ENCODE data around the gene UVRAG.

Gene UVRAG

DNA sequence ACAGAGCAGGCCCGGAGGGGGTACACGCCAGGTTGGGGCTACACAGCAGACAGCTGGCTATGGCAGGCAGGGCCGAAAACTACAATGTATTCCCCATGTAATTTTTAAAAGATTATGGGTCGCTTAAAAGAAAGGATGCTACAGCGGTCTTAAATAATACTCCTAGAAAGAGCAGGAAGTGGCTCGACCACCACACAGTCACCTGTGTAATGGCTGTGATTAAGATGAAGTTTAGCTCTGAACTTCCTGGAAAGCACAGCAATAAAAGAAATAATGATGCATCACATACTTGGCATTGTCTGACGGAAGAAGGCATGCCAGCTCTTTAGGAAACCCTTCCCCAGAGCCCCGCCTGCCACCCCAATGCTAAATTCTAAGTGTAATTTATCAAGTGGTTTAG, 358.7 kb downstream of the UVRAG start:
- no peak for DNase-seq

GRCh38 chr11:76174330-76174729, 359.3 kb downstream of the UVRAG start:
- no peak for DNase-seq

DNA sequence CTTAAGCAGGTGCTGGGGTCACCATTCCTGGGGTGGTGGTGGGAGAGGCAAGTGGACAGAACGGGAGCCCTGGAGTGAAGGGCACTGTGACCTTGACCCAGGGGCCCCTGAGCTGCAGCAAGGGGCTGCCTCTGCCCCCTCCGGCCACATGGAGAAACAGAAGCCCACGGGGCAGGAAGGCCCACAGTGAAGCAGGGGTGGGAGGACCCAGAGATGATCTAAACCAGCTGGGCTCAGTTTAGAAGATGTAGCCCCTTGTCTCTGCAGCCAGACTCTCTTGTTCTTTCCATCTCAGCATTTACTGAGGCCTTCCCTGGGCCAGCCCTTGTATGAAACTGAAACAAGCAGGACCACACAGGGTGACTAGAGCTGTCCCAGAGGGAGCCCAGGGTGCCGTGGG, 360.8 kb downstream of the UVRAG start:
- no peak for DNase-seq

DNA sequence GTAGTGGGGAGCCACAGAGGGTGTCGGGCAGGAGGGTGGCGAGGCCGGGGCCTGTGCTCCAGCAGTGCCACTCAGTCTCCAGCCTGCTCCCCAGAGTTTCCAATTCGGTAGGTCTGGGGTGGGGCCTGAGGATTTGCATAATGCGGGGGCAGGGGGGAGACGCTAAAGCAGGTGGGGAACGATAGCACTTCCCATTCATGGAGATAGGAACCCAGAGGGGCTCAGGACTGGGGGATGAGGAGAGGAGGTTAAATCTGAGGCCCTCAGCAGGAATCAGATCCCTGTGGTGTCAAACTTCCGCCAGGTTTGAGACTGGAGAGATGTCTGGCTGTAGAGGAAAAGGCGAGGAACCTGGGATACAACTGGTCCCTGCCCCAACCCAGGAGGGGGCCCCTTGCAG, 361.5 kb downstream of the UVRAG start:
- no peak for DNase-seq

GRCh38 chr11:76177250-76177686, 362.3 kb downstream of the UVRAG start:
- no peak for DNase-seq

DNA sequence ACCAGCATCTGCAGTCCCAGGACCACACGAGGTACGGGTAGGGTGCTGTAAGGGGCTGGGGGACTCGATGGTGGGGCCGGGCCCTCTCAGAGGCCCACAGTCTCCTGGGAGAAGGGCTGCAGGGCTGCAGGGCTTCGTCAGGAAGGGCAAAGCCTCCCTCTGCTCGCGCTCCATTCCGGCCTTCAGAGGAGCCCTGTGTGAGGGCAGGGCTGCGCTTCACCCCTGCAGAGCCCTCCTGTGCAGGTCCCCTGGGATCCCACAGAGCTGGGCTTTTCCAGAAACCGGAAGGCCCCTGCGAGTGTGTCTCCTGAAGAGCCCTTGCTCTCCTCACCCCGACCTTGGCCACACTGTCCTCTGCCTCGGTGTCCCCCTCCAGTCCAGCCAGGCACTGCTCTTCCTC, 364.1 kb downstream of the UVRAG start:
- DNase-seq = no peak

GRCh38 chr11:76181371-76181770, 366.4 kb downstream of the UVRAG start:
- DNase-seq = no peak

- DNase-seq = no peak
These were observed 369.6 kb downstream of the UVRAG start for GRCh38 chr11:76184551-76184993.

- DNase-seq = no peak
These were observed 370.5 kb downstream of the UVRAG start for GRCh38 chr11:76185511-76185910.

DNA sequence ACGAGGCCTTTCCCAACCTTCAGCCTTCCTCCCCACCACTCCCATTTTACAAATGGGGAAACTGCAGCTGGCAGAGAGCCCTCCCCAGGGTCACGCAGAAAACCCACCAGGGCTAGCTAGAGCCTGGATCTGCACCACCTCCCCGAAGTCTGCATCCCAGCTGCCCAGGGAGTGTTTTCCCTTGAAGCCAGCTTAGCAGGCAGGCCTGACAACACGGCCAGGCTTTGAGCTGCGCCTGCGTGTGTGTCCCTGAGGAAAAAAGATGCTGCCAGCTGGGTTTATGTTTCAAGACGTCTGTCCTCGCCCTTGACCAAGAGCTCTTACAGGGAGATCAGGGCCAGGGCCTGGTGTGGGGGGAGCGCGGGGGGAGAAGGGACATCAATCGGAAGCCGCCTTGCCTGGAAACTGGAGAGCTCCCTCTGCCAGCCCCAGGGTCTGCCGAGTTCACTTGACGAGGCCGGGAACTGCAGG, 371.0 kb downstream of the UVRAG start:
- DNase-seq = no peak

- DNase-seq = no peak
These were observed 371.8 kb downstream of the UVRAG start for GRCh38 chr11:76186776-76187279.

- no peak for DNase-seq
These were observed 373.9 kb downstream of the UVRAG start for GRCh38 chr11:76188873-76189272.

- DNase-seq = no peak
These were observed 374.7 kb downstream of the UVRAG start for GRCh38 chr11:76189682-76190081.

DNA sequence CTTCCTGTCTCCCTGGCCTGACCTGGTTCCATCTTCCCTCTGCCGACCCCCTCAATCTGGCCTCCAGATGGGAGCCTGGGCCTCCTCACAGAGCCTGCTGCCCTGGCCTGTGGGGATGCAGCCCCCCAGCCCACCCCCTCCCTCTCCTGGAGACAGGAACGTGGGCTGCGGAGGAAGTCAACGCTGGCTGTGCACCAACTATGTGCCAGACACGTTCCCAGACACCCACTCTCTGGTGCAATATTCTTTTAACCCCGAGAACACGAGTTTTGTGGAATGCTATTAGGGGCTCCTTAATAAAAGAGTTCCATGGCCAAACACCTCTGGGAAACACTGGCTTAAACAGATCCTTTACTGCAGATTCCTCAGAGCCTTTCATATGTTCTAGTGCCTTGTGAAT, 375.4 kb downstream of the UVRAG start:
- no peak for DNase-seq
